SHP77 (cell line): ENCODE results near the gene CNTN3.

Experiments used
- DNase-seq, 2 experiments: peaks; one replicate each; lab custom pipeline; 2025; lab: John Stamatoyannopoulos, UW

CNTN3 gene

DNA sequence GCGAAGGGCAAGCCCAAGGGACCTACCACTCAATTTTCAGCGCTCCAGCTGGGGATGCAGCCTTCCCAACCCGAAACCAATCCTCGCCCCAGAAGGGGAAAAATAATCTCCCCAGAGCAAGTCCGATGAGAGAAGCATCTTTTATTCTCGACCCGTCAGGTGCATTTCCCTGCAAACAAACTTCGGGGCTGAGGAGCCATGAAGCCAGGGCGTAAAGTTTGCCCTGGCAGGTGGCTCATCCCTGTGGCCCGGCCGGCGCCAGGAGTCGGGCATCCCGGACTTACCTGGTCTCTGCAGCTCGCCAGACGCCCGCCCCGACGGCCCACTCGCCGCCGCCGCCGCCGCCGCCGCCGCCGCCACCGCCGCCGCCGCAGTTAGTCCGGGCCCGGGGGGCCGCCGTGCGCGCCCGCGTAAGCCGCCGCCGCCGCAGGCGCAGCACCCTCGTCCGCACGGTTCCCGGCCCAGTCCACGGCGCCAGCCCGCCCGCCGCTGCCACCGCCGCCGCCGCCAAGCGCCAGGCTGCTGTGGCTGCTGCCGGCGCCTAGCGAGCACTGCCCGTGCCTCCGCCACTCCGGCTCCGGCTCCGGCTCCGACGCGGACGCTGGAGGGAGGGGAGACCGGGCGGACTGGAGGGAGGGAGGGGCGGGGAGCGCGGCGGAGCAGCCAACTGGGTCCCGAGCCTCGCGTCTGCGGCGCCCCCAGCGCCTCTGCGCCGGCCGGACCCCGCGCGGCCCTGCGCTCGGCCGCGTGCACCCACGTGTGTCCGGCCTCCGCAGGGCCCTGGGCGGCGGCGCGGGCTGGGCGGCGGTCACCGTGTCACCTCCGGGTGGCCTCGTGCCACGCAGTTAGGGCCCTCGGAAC is at the start of gene CNTN3:
Gene CNTN3 (minus strand): TSS at position 553 of the 861 bp plus-strand sequence. CDS start 93,547 bp downstream, outside the sequence.
- no peak for DNase-seq

DNA sequence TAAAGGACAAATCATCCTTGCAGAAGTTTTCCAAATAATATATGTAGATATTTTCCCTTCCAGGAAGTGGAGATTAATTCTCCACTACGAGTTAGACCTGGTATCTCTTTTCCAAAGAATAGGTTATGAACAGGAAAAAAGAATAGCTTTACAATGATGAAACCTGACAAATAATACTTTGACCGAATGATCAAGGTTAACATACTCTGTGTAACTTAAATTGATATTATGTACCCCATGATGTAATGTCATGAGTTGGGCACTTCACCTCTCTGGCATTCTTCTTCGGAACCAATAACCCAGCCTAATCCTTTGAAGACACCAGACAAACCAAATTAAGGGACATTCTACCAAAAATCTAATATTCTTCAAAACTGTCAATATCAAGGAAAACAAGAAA is 48.7 kb upstream of the CNTN3 start:
- DNase-seq = no peak

DNA sequence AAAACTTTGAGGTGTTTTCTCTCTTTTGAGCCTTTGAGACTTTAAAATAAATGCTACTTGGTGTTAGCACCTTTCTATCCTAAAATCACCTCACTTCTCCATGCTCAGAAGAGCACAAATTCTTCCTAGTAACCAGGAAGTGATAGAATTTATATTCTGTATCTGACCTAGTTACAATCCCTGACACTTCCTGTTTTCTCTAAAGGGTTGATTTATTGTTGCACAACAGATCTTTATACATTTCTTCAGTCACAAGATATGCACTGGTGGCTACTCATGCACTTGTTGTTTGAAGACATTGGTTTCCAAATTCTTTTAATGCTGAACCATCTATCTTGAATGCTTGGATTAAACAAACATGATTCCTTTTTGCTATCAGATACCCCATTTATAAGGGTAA is 47.2 kb upstream of the CNTN3 start:
- no peak for DNase-seq

DNA sequence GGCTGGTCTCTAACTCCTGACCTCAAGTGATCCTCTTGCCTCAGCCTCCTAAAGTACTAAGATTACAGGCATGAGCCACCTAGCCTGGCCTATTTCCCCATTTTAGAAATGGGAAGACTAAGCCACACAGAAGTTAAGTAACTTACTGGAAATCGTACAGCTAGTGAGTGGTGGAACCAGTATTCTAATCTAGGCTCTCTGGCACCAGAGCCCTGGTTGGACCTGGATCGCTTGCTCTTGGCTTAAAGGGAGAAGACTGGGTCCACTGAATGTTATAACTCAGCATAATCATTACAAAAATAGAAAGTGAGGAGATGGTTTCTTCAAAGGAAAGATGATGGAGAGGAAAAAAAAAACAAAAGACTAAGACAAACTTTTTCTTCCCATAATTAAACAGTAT is 37.4 kb upstream of the CNTN3 start:
- no peak for DNase-seq

DNA sequence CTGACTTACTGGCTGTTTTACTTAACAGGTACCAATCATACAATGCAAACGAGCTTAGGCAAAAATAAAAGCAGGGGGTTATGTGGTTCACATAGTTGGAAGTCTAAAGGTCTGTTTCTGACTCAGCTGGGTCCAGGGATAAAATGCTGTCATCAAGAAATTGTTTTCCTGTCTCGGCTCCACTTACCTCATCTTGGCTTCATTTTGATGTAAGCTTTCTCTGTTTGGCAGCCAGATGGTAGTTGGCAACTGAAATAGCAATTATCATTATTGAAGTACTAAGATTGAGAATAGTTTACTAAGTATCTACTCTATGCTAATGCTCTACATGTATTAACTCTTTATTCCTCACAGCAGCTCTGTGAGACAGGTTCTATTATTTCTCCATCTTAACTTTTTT is 36.8 kb upstream of the CNTN3 start:
- no peak for DNase-seq

DNA sequence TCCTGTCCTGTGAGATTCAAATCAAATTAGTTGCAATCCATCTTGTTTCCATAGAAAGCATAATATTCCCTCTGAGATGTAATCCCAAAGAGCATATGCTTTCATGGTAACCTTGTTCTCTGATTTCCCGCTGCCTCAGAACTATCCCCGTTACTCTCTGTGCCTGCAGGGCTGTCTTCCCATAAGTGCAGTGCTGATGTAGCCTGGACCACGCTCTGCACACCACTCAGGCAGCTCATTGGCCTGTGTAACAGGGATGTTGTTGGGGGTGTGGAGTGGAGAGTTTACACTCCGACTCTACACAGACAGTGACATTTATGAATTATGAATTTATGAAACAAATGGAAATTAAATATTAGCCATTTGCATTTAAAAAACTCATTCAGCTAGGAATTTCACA is 33.6 kb upstream of the CNTN3 start:
- no peak for DNase-seq

DNA sequence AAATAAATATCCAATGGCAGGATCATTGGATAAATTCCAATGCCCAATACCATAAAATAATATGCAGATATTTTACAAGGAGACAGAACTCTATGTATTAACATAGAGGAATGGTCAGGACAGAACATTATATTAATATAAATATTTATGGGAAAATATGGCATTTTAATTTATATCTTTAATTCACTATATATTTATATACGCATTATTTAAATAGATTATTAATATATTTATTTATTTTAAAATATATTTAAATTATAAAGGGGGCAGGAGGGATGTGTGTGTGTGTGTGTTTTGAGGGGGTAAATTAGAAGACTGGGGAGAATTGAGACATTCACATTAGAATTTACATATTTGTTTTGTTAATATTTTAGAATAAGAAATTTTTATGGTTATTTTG is 31.6 kb upstream of the CNTN3 start:
- DNase-seq = no peak

DNA sequence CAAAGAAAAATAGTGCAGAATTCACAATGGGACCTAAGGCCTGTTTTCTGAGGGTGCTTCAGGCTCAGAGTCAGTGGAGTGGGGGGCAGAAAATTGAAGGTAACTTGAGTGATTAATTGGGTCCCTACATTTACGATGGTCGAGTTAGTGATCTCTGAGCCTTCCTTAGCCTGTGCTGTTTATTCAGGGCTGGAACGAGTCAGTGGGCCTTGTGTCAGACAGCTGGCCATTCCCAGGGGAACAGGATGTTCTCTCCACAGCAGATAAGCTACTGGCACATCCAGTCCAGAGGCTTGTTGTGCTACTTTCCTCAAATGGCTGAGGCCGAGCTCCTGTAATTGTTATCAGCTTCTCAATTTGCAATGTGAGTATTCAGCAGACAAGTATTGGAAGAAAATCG is 29.2 kb upstream of the CNTN3 start:
- no peak for DNase-seq

DNA sequence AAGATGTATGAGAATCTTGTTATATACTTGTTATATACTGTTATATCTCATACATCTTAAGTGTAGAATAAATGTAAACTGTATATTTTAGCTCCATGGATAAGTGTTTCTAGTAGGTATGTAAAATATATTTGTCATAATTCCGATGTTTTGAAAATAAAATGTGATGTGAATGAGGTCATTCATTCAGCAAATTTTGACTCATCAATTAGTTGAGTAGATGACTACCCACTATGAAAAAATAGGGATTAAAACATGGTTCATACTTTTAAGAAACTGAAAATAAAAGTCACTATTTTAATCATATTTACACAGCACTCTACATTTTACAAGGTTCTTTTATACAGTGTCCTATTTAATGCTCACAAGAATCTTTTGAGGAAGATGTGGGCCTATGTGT is 28.4 kb upstream of the CNTN3 start:
- no peak for DNase-seq

DNA sequence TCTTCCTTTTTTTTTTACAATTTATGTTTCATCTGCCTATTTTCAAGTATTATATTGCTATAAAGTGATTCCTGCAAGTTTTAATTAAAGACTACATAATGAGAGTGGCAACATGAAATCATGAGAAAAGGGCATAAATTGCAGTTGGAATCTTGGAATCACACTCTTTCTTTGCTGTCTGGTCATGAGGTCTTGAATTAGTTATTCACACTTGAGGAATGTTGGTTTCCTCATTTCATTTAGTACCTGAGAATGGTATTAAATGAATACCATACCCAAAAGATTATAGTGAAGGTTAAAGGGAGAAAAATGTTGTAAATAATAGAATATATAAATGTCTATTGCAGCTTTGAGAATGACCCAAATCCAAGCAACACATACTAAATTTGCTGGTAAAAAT is 25.8 kb upstream of the CNTN3 start:
- no peak for DNase-seq

DNA sequence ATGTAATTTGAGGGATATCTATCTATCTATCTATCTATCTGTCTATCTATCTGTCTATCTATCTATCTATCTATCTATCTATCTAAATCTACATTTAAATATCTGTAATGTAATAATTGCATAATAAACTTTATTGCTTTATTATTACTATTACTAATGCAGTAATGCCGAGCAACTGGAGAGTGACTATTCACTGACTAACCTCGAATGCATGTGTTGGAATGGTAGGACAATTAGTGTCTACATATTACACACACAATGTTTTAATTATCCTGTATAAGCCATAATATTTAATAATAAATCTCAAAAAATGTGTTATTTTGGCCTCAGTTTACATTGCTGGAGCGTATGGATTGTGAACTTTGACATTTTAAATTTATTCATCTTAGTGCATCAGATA is 25.2 kb upstream of the CNTN3 start:
- no peak for DNase-seq

DNA sequence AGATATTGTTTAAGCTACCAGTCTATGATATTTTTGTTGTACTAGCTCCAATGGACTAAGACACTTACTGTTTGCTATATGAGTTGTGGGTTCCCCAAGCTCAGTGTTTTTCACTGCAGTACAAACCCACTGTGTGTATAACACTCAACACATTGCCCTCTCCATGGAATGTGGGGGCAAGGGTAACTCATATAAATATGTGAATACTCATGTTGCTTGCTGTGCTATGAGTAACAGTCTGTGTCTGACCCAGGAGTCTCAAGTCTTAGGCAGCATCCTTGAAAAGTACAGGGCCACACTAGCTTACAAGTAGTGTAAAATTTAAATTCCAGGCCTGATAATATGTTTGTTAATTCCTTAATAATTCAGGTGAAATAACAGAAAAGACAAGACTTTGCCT is 22.5 kb upstream of the CNTN3 start:
- no peak for DNase-seq

DNA sequence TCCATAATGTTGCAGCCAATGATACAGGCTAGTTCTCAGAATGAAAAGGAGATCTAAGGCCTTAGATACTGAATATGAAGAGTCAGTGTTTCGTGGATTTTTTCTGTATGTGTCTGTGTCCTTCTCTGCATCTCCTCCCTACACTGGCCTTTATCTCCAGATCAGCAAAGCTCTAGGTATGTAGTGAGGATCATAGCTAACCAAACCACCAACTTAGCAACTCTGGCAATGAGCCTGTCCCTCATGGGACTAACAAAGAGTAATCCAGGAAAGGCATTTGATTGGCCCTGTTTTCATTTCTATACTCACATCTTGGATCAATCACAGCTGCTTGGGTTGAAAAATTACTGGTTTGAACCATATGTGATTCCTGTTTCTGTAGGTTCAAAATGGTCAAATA is 18.6 kb upstream of the CNTN3 start:
- no peak for DNase-seq

DNA sequence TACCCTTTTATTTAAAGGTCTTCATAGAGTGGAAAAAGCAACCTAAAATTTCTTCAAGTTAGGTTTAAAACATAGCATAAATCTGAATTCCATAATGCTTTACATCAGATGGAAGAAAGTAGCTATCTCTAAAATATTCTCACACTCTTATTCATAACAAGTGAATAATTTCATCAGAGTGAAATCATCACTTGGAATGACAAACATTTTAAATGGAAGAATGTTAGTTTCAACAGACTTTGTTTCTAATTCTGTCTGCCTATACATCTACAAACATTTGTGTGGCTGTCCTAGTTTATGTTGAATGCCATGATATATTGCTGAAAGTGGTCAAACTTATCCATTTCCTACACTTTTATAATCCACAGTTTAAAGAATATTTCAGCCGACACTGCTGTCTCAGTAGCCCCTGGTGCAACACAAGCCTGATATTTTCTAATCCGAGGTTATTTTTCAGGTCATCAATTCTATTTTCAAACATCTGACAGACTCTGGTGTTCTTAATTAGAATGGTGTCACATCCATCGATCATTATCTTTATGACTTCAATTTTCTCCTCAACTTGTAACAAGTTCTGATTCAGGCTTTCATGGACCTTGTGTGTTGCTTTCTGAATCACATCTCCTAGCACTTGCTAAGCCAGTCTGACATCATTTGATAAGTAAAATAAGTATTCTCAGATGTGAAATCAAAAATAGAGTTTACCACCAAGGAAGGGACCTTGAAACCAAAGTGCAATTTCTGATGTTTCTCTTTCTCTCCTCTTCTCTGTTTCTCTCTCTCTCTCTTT is 17.1 kb upstream of the CNTN3 start:
- DNase-seq = no peak

DNA sequence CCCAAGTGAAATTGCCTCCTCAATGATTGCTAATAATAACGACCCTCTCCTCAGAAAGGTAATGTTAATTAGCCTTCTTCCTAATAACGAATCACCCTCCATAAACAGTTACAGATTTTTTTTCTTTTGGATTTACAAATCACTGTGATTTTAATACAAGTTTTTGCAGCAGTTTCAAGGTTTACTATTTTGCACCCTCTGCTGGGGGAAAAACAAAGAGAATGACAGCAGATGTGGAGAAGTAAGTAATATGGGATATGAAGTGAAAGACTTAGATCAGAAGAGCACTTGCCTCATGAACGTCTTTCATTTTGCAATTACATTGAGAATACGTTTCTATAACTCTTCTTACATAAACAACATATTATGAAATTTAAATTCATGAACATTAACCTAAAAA is 16.1 kb upstream of the CNTN3 start:
- DNase-seq = no peak

DNA sequence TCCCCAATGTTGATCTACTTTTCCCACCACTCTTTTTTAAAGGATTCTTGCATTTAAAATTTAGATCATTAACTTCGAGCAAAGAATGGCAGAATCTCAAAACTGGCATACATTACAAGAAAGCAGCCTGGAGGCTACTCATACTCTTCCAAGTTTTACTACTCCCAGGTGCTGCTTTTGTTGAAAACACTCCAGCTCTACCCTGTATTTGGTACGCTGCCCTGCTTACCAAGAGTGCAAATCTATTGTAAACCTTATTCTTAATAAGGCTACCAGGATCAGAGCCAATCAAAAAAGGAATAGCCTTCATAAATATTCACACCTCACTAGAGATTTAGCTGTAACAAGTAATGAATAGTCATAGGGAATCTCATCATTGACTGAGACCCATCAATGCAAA is 11.6 kb upstream of the CNTN3 start:
- no peak for DNase-seq

DNA sequence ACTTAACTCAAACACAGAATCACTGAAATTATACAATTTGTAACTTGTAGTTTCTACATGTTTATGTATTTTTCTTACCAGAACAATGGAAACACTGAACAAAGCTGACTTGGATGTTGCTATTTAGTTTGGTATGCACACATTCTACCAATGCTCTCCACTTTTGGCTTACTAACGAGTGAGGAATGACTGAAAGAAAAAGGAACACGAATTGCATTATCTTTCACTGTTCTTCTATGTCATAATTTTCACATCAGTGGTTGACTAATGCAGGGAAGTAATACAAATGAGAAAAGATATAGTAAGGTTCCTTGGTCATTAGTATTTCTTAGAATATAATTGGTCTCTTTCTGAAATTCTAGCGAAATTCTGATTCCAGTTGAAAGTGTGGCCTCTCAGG is 9.8 kb upstream of the CNTN3 start:
- no peak for DNase-seq

DNA sequence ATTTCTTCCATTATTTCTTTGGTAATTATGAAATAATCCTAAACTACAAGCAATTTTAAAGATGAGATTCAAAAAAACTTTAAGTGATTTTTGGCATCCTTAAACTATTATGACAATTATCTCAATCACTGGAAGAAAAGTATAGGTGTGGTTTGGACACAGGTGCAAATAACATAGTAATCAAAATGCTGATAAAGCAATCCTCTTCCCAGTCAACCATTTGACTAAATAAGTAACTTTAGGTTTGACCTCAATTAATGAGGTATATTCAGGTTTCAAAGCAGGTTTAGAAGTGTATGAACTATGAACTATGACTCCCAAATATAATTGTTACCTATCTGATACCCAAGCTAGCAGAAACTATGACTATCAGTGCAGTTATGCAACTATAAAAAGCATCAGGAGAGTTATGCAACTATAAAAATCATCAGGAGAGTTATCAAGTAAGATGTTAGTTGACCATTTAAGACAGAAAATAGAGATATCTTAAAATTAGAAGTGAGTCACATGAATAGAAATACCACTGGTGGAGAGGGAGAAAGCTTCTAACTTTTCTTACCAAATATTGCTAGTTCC is 8.9 kb upstream of the CNTN3 start:
- DNase-seq = no peak

DNA sequence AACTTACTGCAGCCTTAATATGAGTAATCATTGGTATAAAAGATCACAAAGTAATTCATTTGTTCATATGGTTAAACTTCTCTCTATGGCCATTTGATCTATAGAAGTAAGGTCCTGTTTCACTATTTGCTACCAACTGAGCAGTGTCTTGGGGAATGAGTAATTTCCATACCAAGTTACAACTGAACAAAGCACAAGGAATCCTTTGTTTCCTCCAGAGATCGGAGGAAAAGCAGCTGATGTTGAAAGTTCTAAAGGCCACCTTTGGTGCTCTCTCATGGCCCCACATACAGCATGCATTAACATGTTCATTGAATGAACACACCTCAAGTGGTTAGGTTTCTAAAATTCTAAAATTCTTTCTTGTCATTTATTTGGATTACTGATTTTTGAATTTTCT is 7.1 kb upstream of the CNTN3 start:
- no peak for DNase-seq

DNA sequence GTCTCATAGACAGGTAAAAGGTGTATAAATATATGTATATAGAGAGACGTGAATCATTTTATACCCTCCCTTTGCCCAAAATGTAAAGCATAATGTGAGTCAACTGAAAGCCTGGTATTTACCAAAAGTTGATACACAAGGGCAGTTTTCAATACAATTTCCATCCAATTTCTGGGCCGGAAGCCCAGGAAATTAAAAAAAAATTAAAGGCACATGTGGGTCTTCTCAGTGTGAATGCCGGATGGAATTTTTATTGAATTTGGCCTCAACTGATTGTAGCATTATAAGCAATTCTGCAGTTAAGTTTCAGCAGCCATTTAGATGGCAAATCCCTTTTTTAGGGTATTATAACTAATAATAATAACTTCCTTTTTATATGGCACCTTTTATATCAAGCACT is 3.3 kb upstream of the CNTN3 start:
- DNase-seq = no peak

DNA sequence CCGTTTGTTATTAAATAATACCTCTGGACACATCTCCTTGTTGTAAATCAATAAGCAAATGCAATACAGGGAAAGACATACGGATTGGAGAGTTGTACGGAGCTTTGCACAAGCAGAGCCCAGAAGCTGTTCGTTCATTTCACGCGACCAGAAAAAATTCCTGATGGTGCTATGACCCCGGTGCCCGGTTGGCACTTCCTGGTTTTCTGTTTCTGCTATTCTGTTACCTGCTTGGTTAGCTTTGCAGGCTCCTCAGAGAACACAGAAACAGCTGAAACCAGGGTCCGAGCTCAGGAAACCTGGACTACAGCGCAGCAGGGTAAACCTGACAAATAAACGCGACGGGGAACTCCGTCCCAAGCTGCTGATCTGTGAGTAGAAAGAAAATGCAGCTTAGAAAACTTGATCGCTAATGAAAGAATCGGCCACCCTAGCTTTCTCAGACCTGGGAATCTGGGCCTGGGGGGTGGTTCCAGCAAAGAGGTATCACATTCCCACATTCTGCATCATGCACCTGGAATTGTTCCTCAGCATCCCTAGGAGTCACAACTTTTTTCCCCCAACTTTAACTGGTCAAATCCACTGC is 845 bp downstream of the CNTN3 start:
- DNase-seq = no peak

DNA sequence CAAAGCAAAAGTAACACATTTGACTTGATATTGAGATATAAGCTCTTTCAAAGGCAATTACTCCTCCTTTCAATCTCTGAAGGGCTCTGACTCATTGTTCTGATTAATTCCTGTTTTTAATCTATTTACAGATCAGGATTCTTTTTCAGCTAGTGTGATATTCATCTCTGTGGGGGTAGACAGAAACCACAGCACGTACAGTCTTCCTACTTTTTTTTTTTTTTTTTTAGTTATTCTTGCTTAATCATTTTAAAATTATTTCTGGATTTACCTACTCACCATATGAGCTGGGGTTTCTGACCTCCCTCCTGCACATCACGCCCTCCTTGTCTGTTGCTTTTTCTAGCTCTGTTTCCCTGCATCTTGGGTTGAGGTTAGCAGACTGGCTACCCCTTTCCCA is 1.4 kb downstream of the CNTN3 start:
- no peak for DNase-seq

DNA sequence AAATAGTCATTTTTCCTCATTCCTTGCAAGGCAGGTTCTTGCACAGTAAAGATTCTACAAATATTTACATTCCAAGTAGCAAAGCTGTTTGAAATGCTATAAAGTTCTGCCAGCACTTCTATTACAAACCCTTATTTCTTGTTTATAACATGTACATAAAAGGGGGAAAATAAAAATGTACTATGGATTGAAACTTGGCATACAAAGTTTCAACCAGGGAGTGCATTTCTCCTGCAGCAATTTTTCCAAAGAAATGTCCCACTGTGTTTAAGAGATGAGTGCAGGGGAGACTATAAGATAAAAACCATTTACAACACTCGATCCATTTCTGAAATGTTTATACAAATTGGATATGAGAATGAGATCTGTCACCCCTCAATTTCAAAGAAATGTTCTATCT is 3.3 kb downstream of the CNTN3 start:
- DNase-seq = no peak
